ENCODE results near the gene DLST. TPM values are rescaled to one million over a fixed set of nuclear protein-coding genes. Genes with fewer than 3 reads are reported as not detected.
A peak's percentile ranks its signal among the peaks of the same experiment; 100 is the strongest.

Gene DLST
- total RNA-seq, 1 experiment from 2014 or later: 112 TPM

DNA sequence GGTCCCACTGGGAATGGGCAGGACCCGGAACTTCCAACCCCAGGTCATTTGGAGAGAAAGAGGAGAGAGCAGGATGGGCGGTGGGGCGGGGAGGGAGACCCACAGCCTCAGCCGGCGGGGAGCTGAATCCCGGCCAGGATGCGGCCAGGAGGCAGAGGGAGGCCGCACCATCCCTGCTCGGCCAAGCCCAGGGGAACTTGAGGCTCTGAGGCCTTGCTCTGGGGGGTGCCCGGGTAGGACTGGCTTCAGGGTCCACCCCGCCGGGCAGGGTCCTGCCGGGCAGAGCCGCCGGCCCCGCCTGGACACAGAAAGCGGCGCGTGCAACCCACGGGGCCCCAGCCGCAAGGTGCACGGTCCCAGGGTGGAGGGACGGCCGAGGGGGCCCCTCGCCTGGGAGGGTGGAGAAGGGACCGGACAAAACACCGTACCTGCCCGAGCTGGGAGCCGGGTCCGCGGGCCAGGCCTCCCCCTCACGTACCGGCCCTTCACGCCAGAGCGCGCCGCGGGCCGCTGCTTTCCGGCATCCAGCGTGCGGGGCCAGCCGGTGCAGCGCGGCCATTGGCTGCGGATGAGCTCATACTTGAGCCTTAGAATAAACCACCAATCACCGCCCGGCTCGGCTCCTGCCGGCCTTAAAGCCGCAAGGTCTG is 41.2 kb downstream of the DLST start, which contains the start of gene RPS6KL1 (continued):
- TF ChIP-seq ZNF263 (CRISPR knock-in tag; IDR thresholded peaks at IDR 0.05; ENCODE audit: low read depth) (no peak), ZNF232 (CRISPR knock-in tag; IDR thresholded peaks at IDR 0.05) (no peak), MYBL2 (CRISPR knock-in tag; IDR thresholded peaks at IDR 0.05) (0 out of 2 replicates have a peak, but pooled peaks have one; percentile 53), FOXP1 (CRISPR knock-in tag; IDR thresholded peaks at IDR 0.05; ENCODE audit: borderline replicate concordance) (peak; percentile 71), NR1H2 (CRISPR knock-in tag; IDR thresholded peaks at IDR 0.05) (no peak), JUN (CRISPR knock-in tag; IDR thresholded peaks at IDR 0.05) (no peak), MXD4 (CRISPR knock-in tag; IDR thresholded peaks at IDR 0.05; ENCODE audit: borderline replicate concordance) (no peak), NFYB (CRISPR knock-in tag; conservative IDR thresholded peaks at IDR 0.05; ENCODE audit: low read depth) (peak; percentile 64)
- TF ChIP-seq, protein P1, sequence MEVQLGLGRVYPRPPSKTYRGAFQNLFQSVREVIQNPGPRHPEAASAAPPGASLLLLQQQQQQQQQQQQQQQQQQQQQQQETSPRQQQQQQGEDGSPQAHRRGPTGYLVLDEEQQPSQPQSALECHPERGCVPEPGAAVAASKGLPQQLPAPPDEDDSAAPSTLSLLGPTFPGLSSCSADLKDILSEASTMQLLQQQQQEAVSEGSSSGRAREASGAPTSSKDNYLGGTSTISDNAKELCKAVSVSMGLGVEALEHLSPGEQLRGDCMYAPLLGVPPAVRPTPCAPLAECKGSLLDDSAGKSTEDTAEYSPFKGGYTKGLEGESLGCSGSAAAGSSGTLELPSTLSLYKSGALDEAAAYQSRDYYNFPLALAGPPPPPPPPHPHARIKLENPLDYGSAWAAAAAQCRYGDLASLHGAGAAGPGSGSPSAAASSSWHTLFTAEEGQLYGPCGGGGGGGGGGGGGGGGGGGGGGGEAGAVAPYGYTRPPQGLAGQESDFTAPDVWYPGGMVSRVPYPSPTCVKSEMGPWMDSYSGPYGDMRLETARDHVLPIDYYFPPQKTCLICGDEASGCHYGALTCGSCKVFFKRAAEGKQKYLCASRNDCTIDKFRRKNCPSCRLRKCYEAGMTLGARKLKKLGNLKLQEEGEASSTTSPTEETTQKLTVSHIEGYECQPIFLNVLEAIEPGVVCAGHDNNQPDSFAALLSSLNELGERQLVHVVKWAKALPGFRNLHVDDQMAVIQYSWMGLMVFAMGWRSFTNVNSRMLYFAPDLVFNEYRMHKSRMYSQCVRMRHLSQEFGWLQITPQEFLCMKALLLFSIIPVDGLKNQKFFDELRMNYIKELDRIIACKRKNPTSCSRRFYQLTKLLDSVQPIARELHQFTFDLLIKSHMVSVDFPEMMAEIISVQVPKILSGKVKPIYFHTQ (CRISPR knock-in tag; IDR thresholded peaks at IDR 0.05): no peak
- TF ChIP-seq, protein P2, sequence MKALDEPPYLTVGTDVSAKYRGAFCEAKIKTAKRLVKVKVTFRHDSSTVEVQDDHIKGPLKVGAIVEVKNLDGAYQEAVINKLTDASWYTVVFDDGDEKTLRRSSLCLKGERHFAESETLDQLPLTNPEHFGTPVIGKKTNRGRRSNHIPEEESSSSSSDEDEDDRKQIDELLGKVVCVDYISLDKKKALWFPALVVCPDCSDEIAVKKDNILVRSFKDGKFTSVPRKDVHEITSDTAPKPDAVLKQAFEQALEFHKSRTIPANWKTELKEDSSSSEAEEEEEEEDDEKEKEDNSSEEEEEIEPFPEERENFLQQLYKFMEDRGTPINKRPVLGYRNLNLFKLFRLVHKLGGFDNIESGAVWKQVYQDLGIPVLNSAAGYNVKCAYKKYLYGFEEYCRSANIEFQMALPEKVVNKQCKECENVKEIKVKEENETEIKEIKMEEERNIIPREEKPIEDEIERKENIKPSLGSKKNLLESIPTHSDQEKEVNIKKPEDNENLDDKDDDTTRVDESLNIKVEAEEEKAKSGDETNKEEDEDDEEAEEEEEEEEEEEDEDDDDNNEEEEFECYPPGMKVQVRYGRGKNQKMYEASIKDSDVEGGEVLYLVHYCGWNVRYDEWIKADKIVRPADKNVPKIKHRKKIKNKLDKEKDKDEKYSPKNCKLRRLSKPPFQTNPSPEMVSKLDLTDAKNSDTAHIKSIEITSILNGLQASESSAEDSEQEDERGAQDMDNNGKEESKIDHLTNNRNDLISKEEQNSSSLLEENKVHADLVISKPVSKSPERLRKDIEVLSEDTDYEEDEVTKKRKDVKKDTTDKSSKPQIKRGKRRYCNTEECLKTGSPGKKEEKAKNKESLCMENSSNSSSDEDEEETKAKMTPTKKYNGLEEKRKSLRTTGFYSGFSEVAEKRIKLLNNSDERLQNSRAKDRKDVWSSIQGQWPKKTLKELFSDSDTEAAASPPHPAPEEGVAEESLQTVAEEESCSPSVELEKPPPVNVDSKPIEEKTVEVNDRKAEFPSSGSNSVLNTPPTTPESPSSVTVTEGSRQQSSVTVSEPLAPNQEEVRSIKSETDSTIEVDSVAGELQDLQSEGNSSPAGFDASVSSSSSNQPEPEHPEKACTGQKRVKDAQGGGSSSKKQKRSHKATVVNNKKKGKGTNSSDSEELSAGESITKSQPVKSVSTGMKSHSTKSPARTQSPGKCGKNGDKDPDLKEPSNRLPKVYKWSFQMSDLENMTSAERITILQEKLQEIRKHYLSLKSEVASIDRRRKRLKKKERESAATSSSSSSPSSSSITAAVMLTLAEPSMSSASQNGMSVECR (CRISPR knock-in tag; IDR thresholded peaks at IDR 0.05; ENCODE audit: borderline replicate concordance): no peak
- TF ChIP-seq, protein P3, sequence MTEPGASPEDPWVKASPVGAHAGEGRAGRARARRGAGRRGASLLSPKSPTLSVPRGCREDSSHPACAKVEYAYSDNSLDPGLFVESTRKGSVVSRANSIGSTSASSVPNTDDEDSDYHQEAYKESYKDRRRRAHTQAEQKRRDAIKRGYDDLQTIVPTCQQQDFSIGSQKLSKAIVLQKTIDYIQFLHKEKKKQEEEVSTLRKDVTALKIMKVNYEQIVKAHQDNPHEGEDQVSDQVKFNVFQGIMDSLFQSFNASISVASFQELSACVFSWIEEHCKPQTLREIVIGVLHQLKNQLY (CRISPR knock-in tag; IDR thresholded peaks at IDR 0.05): no peak
- TF ChIP-seq, protein P4, sequence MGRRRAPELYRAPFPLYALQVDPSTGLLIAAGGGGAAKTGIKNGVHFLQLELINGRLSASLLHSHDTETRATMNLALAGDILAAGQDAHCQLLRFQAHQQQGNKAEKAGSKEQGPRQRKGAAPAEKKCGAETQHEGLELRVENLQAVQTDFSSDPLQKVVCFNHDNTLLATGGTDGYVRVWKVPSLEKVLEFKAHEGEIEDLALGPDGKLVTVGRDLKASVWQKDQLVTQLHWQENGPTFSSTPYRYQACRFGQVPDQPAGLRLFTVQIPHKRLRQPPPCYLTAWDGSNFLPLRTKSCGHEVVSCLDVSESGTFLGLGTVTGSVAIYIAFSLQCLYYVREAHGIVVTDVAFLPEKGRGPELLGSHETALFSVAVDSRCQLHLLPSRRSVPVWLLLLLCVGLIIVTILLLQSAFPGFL (CRISPR knock-in tag; IDR thresholded peaks at IDR 0.05; ENCODE audit: borderline replicate concordance): no peak
- TF ChIP-seq, protein P5, sequence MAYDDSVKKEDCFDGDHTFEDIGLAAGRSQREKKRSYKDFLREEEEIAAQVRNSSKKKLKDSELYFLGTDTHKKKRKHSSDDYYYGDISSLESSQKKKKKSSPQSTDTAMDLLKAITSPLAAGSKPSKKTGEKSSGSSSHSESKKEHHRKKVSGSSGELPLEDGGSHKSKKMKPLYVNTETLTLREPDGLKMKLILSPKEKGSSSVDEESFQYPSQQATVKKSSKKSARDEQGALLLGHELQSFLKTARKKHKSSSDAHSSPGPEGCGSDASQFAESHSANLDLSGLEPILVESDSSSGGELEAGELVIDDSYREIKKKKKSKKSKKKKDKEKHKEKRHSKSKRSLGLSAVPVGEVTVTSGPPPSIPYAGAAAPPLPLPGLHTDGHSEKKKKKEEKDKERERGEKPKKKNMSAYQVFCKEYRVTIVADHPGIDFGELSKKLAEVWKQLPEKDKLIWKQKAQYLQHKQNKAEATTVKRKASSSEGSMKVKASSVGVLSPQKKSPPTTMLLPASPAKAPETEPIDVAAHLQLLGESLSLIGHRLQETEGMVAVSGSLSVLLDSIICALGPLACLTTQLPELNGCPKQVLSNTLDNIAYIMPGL (CRISPR knock-in tag; IDR thresholded peaks at IDR 0.05): peak; percentile 51; the same call in 1 of the 2 replicates

DNA sequence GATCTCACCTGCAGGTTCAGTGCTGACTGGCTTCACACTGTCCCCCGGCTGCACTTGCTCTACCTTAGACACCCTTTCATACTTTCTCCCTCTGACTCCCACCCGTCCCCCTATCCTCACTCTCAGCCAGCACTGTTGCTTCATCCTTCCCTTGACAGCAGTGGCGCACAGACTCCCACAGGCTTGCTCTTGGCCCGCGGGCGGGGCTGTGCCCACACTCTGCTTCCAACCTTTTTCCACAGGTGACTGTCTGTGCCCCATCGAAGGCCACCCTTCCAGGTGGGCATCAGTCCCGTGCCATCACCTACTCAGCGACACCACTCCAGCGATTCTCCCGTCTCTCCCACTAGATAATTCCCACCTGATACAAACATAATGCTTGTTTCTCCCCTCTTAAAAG is 42.3 kb downstream of the DLST start:
- Mint-ChIP-seq H3K27ac (no peak overlapping the region), H3K9me3 (no peaks in the 10 kb centered on the region), H3K36me3 (no peaks in the 10 kb centered on the region), H3K4me1 (0 out of 2 replicates have a peak, but pooled peaks cover 3% of the 10 kb centered on the region), H3K4me3 (no peak overlapping the region), H3K27me3 (ENCODE audit: low read depth) (peaks cover 3% of the 10 kb centered on the region; the same call in 1 of the 2 replicates)
- TF ChIP-seq CBFB (CRISPR knock-in tag; IDR thresholded peaks at IDR 0.05; ENCODE audit: low read depth) (no peak), KAT7 (CRISPR knock-in tag; IDR thresholded peaks at IDR 0.05; ENCODE audit: borderline replicate concordance) (no peak), NFE2L1 (CRISPR knock-in tag; IDR thresholded peaks at IDR 0.05) (no peak), TP53 (CRISPR knock-in tag; IDR thresholded peaks at IDR 0.05) (no peak), ZNF232 (CRISPR knock-in tag; IDR thresholded peaks at IDR 0.05) (no peak)
- TF ChIP-seq, protein P6, sequence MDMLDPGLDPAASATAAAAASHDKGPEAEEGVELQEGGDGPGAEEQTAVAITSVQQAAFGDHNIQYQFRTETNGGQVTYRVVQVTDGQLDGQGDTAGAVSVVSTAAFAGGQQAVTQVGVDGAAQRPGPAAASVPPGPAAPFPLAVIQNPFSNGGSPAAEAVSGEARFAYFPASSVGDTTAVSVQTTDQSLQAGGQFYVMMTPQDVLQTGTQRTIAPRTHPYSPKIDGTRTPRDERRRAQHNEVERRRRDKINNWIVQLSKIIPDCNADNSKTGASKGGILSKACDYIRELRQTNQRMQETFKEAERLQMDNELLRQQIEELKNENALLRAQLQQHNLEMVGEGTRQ (CRISPR knock-in tag; IDR thresholded peaks at IDR 0.05): no peak
- TF ChIP-seq, protein P7, sequence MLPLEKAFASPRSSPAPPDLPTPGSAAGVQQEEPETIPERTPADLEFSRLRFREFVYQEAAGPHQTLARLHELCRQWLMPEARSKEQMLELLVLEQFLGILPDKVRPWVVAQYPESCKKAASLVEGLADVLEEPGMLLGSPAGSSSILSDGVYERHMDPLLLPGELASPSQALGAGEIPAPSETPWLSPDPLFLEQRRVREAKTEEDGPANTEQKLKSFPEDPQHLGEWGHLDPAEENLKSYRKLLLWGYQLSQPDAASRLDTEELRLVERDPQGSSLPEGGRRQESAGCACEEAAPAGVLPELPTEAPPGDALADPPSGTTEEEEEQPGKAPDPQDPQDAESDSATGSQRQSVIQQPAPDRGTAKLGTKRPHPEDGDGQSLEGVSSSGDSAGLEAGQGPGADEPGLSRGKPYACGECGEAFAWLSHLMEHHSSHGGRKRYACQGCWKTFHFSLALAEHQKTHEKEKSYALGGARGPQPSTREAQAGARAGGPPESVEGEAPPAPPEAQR (CRISPR knock-in tag; IDR thresholded peaks at IDR 0.05): no peak
- CTCF ChIA-PET: interaction anchor here (0.9 to 4.8 kb wide), 6 partner anchors 18 to 165 kb away, joined by 3 to 62 read pairs (median 6); partner anchors contain the start of gene PGF
- DNase-seq (ENCODE audit: low spot score): no peak
- no peak for ATAC-seq
- POLR2A ChIA-PET: no interaction called here
